GM21576 (cell line): ENCODE measurements around the gene CYP2R1.
"Not testable (repeated sequence)": the region's sequence is repeated elsewhere in the genome, so short reads cannot be mapped to it uniquely, and the experiment has no call there.

Source experiments
- ATAC-seq: cut with Tn5 transposase; IDR thresholded peaks from one replicate; pipeline ENCODE4 v1.9.1; 2021; ENCODE audit warnings: mild to moderate bottlenecking, moderate library complexity; ENCODE audit not compliant: unreplicated experiment

The CYP2R1 gene

GRCh38 chr11:14894657-14895598, 2.9 kb upstream of the CYP2R1 start:
- no peak for ATAC-seq

GRCh38 chr11:14892577-14892976, 546 bp upstream of the CYP2R1 start:
- no peak for ATAC-seq

GRCh38 chr11:14891143-14892035, 642 bp downstream of the CYP2R1 start:
- ATAC-seq = peak; percentile 48

GRCh38 chr11:14886513-14886912, 5.5 kb downstream of the CYP2R1 start:
- no peak for ATAC-seq

- no peak for ATAC-seq
These were observed 7.3 kb downstream of the CYP2R1 start for GRCh38 chr11:14884667-14885273.

- ATAC-seq = not testable (repeated sequence)
These were observed 8.3 kb downstream of the CYP2R1 start for GRCh38 chr11:14883683-14884082.

- ATAC-seq = no peak
These were observed 9.8 kb downstream of the CYP2R1 start for GRCh38 chr11:14882196-14882595.

GRCh38 chr11:14881576-14882193, 10.3 kb downstream of the CYP2R1 start:
- ATAC-seq = no peak

GRCh38 chr11:14875163-14875562, 16.9 kb downstream of the CYP2R1 start:
- no peak for ATAC-seq

- no peak for ATAC-seq
These were observed 18.4 kb downstream of the CYP2R1 start for GRCh38 chr11:14873632-14874031.

- ATAC-seq = no peak
These were observed 20.0 kb downstream of the CYP2R1 start for GRCh38 chr11:14872032-14872431.

- ATAC-seq = not testable (repeated sequence)
These were observed 28.3 kb downstream of the CYP2R1 start for GRCh38 chr11:14863775-14864174.

GRCh38 chr11:14861680-14862079, 30.4 kb downstream of the CYP2R1 start:
- no peak for ATAC-seq

GRCh38 chr11:14860511-14860910, 31.5 kb downstream of the CYP2R1 start:
- ATAC-seq = no peak

- ATAC-seq = no peak
These were observed 33.6 kb downstream of the CYP2R1 start for GRCh38 chr11:14858404-14858803.

GRCh38 chr11:14857621-14858020, 34.4 kb downstream of the CYP2R1 start:
- ATAC-seq = no peak

- no peak for ATAC-seq
These were observed 36.1 kb downstream of the CYP2R1 start for GRCh38 chr11:14855890-14856289.

- no peak for ATAC-seq
These were observed 38.0 kb downstream of the CYP2R1 start for GRCh38 chr11:14854057-14854456.

GRCh38 chr11:14852571-14853177, 39.4 kb downstream of the CYP2R1 start:
- no peak for ATAC-seq

GRCh38 chr11:14842002-14842401, 50.0 kb downstream of the CYP2R1 start:
- no peak for ATAC-seq
